ENCODE data around the gene AP1B1. TPM values are rescaled to one million over a fixed set of nuclear protein-coding genes. Genes with fewer than 3 reads are reported as not detected.

AP1B1 gene
- total RNA-seq, 1 donor from 2014 or later = 60.9 TPM

DNA sequence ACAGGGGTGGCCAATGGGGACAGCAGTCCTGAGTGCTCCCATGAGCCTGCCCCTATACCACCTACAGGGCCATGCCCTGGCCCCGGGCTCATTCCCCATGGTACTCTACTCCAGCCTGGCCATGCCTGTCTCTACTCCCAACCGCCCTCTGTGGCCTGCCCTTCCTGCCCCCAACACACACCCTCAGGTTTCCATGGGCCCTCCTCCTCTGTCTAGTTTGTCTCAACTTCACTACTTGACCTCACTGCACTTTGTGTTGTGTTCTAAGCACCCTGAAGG, 46.6 kb downstream of the AP1B1 start:
- Mint-ChIP-seq H3K27me3 (no peaks in the 10 kb centered on the region), H3K4me3 (no peak overlapping the region), H3K9me3 (no peaks in the 10 kb centered on the region), H3K27ac (no peak overlapping the region), H3K4me1 (ENCODE audit: unreplicated experiment) (peaks cover 20% of the 10 kb centered on the region), H3K36me3 (peaks cover 20% of the 10 kb centered on the region)
- no peak for DNase-seq (ENCODE audit: extremely low spot score, unreplicated experiment)
- TF ChIP-seq, protein P1, sequence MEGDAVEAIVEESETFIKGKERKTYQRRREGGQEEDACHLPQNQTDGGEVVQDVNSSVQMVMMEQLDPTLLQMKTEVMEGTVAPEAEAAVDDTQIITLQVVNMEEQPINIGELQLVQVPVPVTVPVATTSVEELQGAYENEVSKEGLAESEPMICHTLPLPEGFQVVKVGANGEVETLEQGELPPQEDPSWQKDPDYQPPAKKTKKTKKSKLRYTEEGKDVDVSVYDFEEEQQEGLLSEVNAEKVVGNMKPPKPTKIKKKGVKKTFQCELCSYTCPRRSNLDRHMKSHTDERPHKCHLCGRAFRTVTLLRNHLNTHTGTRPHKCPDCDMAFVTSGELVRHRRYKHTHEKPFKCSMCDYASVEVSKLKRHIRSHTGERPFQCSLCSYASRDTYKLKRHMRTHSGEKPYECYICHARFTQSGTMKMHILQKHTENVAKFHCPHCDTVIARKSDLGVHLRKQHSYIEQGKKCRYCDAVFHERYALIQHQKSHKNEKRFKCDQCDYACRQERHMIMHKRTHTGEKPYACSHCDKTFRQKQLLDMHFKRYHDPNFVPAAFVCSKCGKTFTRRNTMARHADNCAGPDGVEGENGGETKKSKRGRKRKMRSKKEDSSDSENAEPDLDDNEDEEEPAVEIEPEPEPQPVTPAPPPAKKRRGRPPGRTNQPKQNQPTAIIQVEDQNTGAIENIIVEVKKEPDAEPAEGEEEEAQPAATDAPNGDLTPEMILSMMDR (conservative IDR thresholded peaks at IDR 0.05) = no peak

DNA sequence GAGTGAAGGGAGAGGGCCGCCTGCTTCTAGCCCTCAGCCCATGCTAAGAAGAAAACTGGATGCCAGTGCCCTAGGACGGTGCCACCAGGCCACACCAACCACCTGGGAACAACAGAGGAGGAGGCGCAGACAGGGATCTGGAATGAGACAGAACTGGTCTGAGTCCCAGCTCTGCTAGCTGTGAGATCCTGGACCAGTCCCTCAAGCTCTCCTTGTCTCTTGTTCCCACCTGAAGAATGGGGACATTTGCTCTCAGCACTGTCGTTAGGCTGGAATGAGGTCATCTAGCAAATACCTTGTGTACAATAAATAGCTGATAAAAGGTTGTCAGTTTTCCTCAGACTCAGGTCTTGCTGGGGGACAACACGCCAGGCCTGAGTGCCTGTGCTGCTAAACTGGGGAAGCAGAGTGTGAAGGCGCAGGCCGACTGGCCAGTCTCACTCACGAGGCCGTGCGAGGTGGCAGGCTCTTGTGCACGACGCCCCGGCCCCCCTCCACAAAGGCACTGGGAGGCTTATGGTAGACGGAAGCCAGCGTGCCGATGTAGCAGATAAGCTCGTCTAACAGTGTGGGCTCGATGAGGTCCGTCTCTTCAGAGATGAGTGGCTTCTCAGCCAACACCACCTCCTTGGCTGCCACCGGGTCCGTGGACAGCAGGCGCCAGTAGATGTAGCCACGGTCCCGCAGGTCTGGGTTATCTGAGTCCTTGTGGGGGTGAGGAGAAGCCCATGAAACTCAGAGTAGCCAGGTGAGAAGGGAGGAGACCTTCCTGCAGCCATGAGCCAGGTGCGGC, 47.1 kb downstream of the AP1B1 start:
- DNase-seq (ENCODE audit: extremely low spot score, unreplicated experiment) = no peak
- Mint-ChIP-seq H3K9me3 (no peaks in the 10 kb centered on the region), H3K4me3 (no peak overlapping the region), H3K27me3 (no peaks in the 10 kb centered on the region), H3K36me3 (peaks cover 17% of the 10 kb centered on the region), H3K4me1 (ENCODE audit: unreplicated experiment) (peaks cover 16% of the 10 kb centered on the region), H3K27ac (no peak overlapping the region)
- TF ChIP-seq, protein P1 (conservative IDR thresholded peaks at IDR 0.05) = no peak

DNA sequence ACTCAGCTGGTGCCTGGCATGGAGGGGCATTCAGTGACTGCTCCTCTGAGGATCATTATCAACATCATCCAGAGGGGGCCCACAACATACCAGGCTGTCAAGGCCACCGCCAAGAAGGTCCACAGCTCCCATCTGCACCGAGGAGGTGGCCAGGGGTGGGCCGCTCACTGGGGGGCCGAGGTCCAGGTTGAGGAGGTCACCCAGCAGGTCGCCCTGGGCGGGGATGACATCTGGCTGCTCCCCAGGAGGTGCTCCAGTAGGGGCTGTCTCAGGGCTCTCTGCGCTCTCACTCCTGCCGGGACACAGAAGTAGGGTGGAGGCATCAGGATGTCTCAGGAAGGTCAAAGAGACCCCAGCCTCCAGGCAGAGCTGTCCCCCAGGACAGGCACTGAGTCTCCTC, 47.8 kb downstream of the AP1B1 start:
- H3K4me3 Mint-ChIP-seq = no peak overlapping the region
- no peaks in the 10 kb centered on the region for H3K27me3 Mint-ChIP-seq
- DNase-seq (ENCODE audit: extremely low spot score, unreplicated experiment) = no peak
- TF ChIP-seq, protein P1 (conservative IDR thresholded peaks at IDR 0.05) = no peak
- no peak overlapping the region for H3K27ac Mint-ChIP-seq
- no peaks in the 10 kb centered on the region for H3K9me3 Mint-ChIP-seq
- peaks cover 16% of the 10 kb centered on the region for H3K4me1 Mint-ChIP-seq (ENCODE audit: unreplicated experiment)
- H3K36me3 Mint-ChIP-seq = peaks cover 15% of the 10 kb centered on the region

DNA sequence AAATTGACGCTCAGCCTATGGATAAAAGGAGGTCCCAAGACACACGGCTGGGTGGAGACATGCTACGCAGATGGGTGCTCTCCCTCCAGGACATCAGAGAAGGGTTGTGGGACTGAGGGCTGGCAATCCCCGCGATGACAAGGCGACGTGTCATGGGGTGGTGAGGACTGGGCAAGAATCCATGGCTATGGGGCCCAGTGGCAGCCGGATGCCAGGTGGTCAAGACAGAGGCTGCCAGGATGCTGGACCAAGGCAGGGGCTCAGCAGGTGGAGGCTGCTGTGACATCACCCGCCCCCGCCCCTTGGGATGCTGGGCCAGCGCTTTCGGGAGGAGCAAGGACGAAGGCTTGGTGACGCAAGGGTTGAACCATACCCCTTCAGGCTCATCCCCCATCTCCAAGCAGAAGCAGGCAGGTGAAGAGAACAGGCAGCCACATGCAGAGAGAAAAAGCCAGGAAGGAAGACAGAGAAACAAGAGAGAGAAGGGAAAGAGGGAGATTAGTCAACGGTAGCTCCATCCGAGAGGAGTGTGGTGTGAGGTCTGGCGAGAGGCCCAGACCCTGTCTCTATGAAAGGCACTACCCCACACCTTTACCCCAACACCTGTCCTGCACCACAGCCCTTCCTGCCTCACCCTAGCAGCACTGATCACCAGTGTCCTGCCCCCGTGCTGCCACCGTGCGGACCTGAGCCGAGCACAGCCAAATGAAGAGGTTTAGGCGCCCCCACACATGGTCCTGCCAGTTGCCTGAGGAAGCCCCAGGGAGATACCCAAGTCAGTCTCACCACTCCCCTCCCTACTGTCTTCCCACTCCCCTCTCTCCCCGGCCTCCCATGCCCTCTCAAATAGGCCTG, 48.8 kb downstream of the AP1B1 start:
- no peak for DNase-seq (ENCODE audit: extremely low spot score, unreplicated experiment)
- TF ChIP-seq, protein P1 (conservative IDR thresholded peaks at IDR 0.05) = no peak
- no peak overlapping the region for H3K4me3 Mint-ChIP-seq
- H3K4me1 Mint-ChIP-seq (ENCODE audit: unreplicated experiment) = peaks cover 16% of the 10 kb centered on the region
- peaks cover 15% of the 10 kb centered on the region for H3K36me3 Mint-ChIP-seq
- no peak overlapping the region for H3K27ac Mint-ChIP-seq
- H3K27me3 Mint-ChIP-seq = no peaks in the 10 kb centered on the region
- no peaks in the 10 kb centered on the region for H3K9me3 Mint-ChIP-seq

DNA sequence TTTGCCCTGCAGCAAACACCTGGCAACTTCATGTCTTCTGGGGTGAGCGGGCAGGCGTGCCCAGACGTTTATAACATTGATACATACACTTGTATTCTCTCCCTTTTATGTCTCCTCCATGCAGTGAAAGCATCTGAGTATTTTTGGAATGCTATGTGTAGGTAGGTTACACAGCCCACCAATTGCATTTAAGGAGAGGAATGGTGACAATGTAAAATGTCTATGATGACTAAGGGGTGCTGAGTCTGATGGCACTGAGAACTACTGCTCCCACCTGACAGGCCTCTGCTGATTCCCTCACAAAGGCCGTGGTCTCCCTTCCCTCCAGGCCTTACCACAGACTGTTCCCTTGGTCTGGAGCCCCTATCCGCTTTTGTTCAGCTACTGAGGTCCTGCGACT, 50.0 kb downstream of the AP1B1 start:
- Mint-ChIP-seq H3K9me3 (no peaks in the 10 kb centered on the region), H3K4me3 (no peak overlapping the region), H3K4me1 (ENCODE audit: unreplicated experiment) (peaks cover 9% of the 10 kb centered on the region), H3K27ac (no peak overlapping the region), H3K36me3 (peaks cover 12% of the 10 kb centered on the region), H3K27me3 (no peaks in the 10 kb centered on the region)
- no peak for DNase-seq (ENCODE audit: extremely low spot score, unreplicated experiment)
- TF ChIP-seq, protein P1 (conservative IDR thresholded peaks at IDR 0.05) = no peak

All from type B pancreatic cell (in vitro differentiated cells).